WERI-Rb-1 (cell line): ENCODE data around the gene FAM209B.

Experiments
- DNase-seq: peaks from one replicate; pipeline ENCODE4 v3.0.0-alpha.2; 2020
- H3K27ac ChIP-seq: fragments of 250-450 bp; sonication (Bioruptor Pico); 2 replicates; pipeline ENCODE4 v1.5.1; 2020; ENCODE audit warnings: mild to moderate bottlenecking, moderate library complexity
- H3K27me3 ChIP-seq: fragments of 250-450 bp; sonication (Bioruptor Pico); 2 replicates; pipeline ENCODE4 v1.5.1; 2021; ENCODE audit warnings: mild to moderate bottlenecking, low read depth, moderate library complexity; ENCODE audit not compliant: insufficient read depth, severe bottlenecking
- H3K36me3 ChIP-seq: fragments of 250-450 bp; sonication (Bioruptor Pico); 2 replicates; pipeline ENCODE4 v1.5.1; 2020; ENCODE audit warnings: mild to moderate bottlenecking, moderate library complexity
- H3K4me3 ChIP-seq: 2 replicates; pipeline ENCODE4 v1.5.1; 2011; ENCODE audit warnings: low read depth, mild to moderate bottlenecking, control low read depth, low read length
- H3K9me3 ChIP-seq: fragments of 250-450 bp; sonication (Bioruptor Pico); 2 replicates; pipeline ENCODE4 v1.5.1; 2021; ENCODE audit warnings: mild to moderate bottlenecking, moderate library complexity; ENCODE audit not compliant: severe bottlenecking
- CTCF ChIP-seq: IDR thresholded peaks from 2 replicates; pipeline ENCODE4 v1.5.1; 2011; ENCODE audit warnings: low read depth, mild to moderate bottlenecking, control low read depth, inconsistent platforms, low read length

The FAM209B gene

DNA sequence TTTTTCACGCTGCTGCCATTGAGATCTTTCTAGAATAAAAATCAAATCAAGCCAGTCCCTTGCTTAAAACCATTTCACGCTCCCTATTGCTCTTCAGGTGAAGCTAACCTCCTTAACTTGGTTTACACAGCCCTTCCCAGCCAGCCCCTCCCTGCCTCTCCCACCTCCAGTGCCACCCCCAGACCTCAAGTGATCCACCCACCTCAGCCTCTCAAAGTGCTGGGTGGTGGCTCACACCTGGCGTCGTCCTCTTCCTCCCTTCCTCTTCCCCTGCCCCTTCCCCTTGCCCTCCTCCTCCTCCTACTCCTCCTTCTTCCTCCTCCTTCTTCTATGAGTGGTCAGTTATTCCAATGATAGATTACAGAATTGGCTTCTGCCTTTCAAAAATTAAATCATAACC, 42.9 kb downstream of the FAM209B start:
- H3K27ac ChIP-seq = no peak overlapping the region
- TF ChIP-seq CTCF = no peak
- H3K9me3 ChIP-seq = no peaks in the 10 kb centered on the region
- H3K4me3 ChIP-seq = no peak overlapping the region
- H3K27me3 ChIP-seq = peaks cover 13% of the 10 kb centered on the region
- H3K36me3 ChIP-seq = no peaks in the 10 kb centered on the region
- DNase-seq = no peak

- DNase-seq = no peak
- H3K27me3 ChIP-seq = peaks cover 22% of the 10 kb centered on the region
- no peak overlapping the region for H3K4me3 ChIP-seq
- no peaks in the 10 kb centered on the region for H3K36me3 ChIP-seq
- H3K9me3 ChIP-seq = no peaks in the 10 kb centered on the region
- H3K27ac ChIP-seq = no peak overlapping the region
- TF ChIP-seq CTCF = no peak
Observed at GRCh38 chr20:56579301-56579710, 46.3 kb downstream of the FAM209B start.

- Histone ChIP-seq H3K27ac (no peak overlapping the region), H3K27me3 (peaks cover 22% of the 10 kb centered on the region), H3K9me3 (no peaks in the 10 kb centered on the region), H3K4me3 (no peak overlapping the region), H3K36me3 (no peaks in the 10 kb centered on the region)
- no peak for TF ChIP-seq CTCF
- DNase-seq = no peak
Observed at GRCh38 chr20:56580226-56580625, 47.2 kb downstream of the FAM209B start.

GRCh38 chr20:56581701-56582100, 48.7 kb downstream of the FAM209B start:
- Histone ChIP-seq H3K36me3 (no peaks in the 10 kb centered on the region), H3K27ac (no peak overlapping the region), H3K27me3 (peaks cover 22% of the 10 kb centered on the region), H3K4me3 (no peak overlapping the region), H3K9me3 (no peaks in the 10 kb centered on the region)
- no peak for DNase-seq
- no peak for TF ChIP-seq CTCF

DNA sequence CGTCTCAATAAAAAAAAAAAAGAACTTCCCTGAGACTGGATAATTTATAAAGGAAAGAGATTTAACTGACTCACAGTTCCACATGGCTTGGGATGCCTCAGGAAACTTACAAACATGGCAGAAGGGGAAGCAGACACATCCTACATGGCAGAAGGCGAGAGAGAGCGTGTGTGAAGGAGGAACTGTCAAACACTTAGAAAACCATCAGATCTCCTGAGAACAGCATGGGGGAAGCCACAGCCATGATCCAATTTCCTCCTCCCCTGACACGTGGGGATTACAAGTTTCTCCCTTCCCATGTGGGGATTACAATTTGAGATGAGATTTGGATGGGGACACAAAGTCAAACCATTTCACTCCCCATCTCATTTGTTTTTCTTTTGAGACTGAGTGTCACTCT, 49.5 kb downstream of the FAM209B start:
- Histone ChIP-seq H3K36me3 (no peaks in the 10 kb centered on the region), H3K27me3 (peaks cover 20% of the 10 kb centered on the region), H3K9me3 (no peaks in the 10 kb centered on the region), H3K27ac (no peak overlapping the region), H3K4me3 (no peak overlapping the region)
- no peak for TF ChIP-seq CTCF
- no peak for DNase-seq

GRCh38 chr20:56584916-56585315, 51.9 kb downstream of the FAM209B start:
- Histone ChIP-seq H3K4me3 (no peak overlapping the region), H3K9me3 (no peaks in the 10 kb centered on the region), H3K27ac (no peak overlapping the region), H3K36me3 (no peaks in the 10 kb centered on the region), H3K27me3 (peaks cover 9% of the 10 kb centered on the region)
- no peak for DNase-seq
- TF ChIP-seq CTCF = no peak
